Keratinocyte (primary cell): Measurements from ENCODE around the gene NECTIN3. TPM values are rescaled to one million over a fixed set of nuclear protein-coding genes. Genes with fewer than 3 reads are reported as not detected.

Source experiments
- DNase-seq: peaks from one replicate; pipeline ENCODE4 v3.0.0-alpha.2; 2011; ENCODE audit warnings: low read depth, missing footprints, low spot score
- FAIRE-seq: peaks from 2 replicates; lab custom pipeline; 2011; peaks lifted over from hg19 to GRCh38; lab: Jason Lieb, UNC
- H2AFZ ChIP-seq: 2 replicates; pipeline ENCODE4 v1.6.0; 2012; ENCODE audit warnings: low read length, control low read depth, inconsistent platforms; ENCODE audit not compliant: control insufficient read depth
- H3K27ac ChIP-seq: 2 replicates; pipeline ENCODE4 v1.5.1; 2011; ENCODE audit warnings: low read length; ENCODE audit not compliant: control insufficient read depth, insufficient read depth
- H3K27me3 ChIP-seq: 3 replicates; pipeline ENCODE4 v1.6.0; 2011; ENCODE audit warnings: low read length; ENCODE audit not compliant: control insufficient read depth, insufficient read depth; ENCODE audit errors: extremely low read depth
- H3K36me3 ChIP-seq, 2 experiments: 2 replicates in 1 of 2; 3 replicates in 1 of 2; pipeline ENCODE4 v1.5.1; 2011; ENCODE audit warnings: low read length in 2 of 2, mild to moderate bottlenecking in 1 of 2; ENCODE audit not compliant: control insufficient read depth in 2 of 2, insufficient read depth in 2 of 2; ENCODE audit errors: extremely low read depth in 1 of 2
- H3K4me1 ChIP-seq: 3 replicates; pipeline ENCODE4 v1.5.1; 2011; ENCODE audit warnings: low read length; ENCODE audit not compliant: control insufficient read depth, insufficient read depth; ENCODE audit errors: extremely low read depth
- H3K4me2 ChIP-seq: 3 replicates; pipeline ENCODE4 v1.6.0; 2011; ENCODE audit warnings: low read depth, low read length; ENCODE audit not compliant: control insufficient read depth, insufficient read depth; ENCODE audit errors: extremely low read depth
- H3K4me3 ChIP-seq, 3 experiments: fragments of 200-600 bp in 1 of 3; sonication (generic) in 1 of 3; 2 replicates in 2 of 3; 3 replicates in 1 of 3; pipeline ENCODE4 v1.5.1; 2011 to 2016; ENCODE audit warnings: low read length in 3 of 3, mild to moderate bottlenecking in 3 of 3, control low read depth in 2 of 3, inconsistent platforms in 1 of 3, low read depth in 1 of 3, mixed read lengths in 1 of 3, mixed run types in 1 of 3, moderate library complexity in 1 of 3; ENCODE audit not compliant: control insufficient read depth in 2 of 3, insufficient read depth in 2 of 3; ENCODE audit errors: extremely low read depth in 1 of 3
- H3K79me2 ChIP-seq: 2 replicates; pipeline ENCODE4 v1.6.0; 2012; ENCODE audit warnings: low read length; ENCODE audit not compliant: control insufficient read depth, insufficient read depth
- H3K9ac ChIP-seq: 3 replicates; pipeline ENCODE4 v1.6.0; 2011; ENCODE audit warnings: low read length; ENCODE audit not compliant: control insufficient read depth, insufficient read depth; ENCODE audit errors: extremely low read depth
- H3K9me1 ChIP-seq: 3 replicates; pipeline ENCODE4 v1.6.0; 2011; ENCODE audit warnings: low read length; ENCODE audit not compliant: control insufficient read depth, insufficient read depth; ENCODE audit errors: extremely low read depth
- H3K9me3 ChIP-seq: 2 replicates; pipeline ENCODE4 v1.5.1; 2012; ENCODE audit warnings: low read depth, low read length; ENCODE audit not compliant: control insufficient read depth
- H4K20me1 ChIP-seq: 3 replicates; pipeline ENCODE4 v1.6.0; 2011; ENCODE audit warnings: low read length; ENCODE audit not compliant: control insufficient read depth, insufficient read depth; ENCODE audit errors: extremely low read depth
- CTCF ChIP-seq, 3 experiments: IDR thresholded peaks in 1 of 3; conservative IDR thresholded peaks in 1 of 3; optimal IDR thresholded peaks in 1 of 3; 2 replicates in 2 of 3; 3 replicates in 1 of 3; pipeline versions ENCODE3 to v1.5.1; 2011; ENCODE audit warnings: low read length in 3 of 3, mild to moderate bottlenecking in 3 of 3, moderate library complexity in 2 of 3, control low read depth in 1 of 3, inconsistent platforms in 1 of 3; ENCODE audit not compliant: insufficient read depth in 2 of 3; ENCODE audit errors: extremely low read depth in 1 of 3
- EZH2 ChIP-seq: IDR thresholded peaks from one replicate; pipeline ENCODE4 v1.6.1; 2012; ENCODE audit warnings: inconsistent platforms, mild to moderate bottlenecking, low read length, moderate library complexity
- dilution Hi-C: fragments of 300-500 bp; cut with MboI; formaldehyde crosslinking; loops from one replicate; pipeline ENCODE4 v1.7.0; 2020; ENCODE audit warnings: low sequenced_read_pairs; ENCODE audit not compliant: extremely low pct_ligation_motif_present
- polyA plus RNA-seq, 5 experiments: library from polyadenylated mRNA; depleted of rRNA in 3 of 5; stranded (reverse) in 3 of 5; stranded (forward) in 1 of 5; unstranded in 1 of 5; fragments of >200 nt; gene quantifications; 1 replicate in 1 of 5; 2 replicates in 3 of 5; 3 replicates in 1 of 5; pipeline versions ENCODE4 v1.2.1 to v1.2.3, GENCODE V29; 2011 to 2012; ENCODE audit warnings: missing spikeins in 2 of 5, low read depth in 1 of 5, low replicate concordance in 1 of 5

Gene NECTIN3
- polyA plus RNA-seq, 1 donor (not counting 4 experiments of a cell fraction or from before 2014, with no cell fraction given), result 2.1 TPM

GRCh38 chr3:111035902-111036301 is 35.7 kb upstream of the NECTIN3 start:
- H3K9me3 ChIP-seq, result no peaks in the 10 kb centered on the region
- H3K27ac ChIP-seq, result no peak overlapping the region
- H3K4me1 ChIP-seq, result no peaks in the 10 kb centered on the region
- no peaks in the 10 kb centered on the region for H4K20me1 ChIP-seq
- no peak for DNase-seq
- H3K9me1 ChIP-seq, result no peaks in the 10 kb centered on the region
- no peaks in the 10 kb centered on the region for H3K79me2 ChIP-seq
- dilution Hi-C loops, result no loop called here
- H3K4me2 ChIP-seq, result no peak overlapping the region
- H3K4me3 ChIP-seq, result no peak overlapping the region
- H3K36me3 ChIP-seq, result no peaks in the 10 kb centered on the region
- TF ChIP-seq CTCF (optimal IDR thresholded peaks at IDR 0.05 in 1 of 3, IDR thresholded peaks at IDR 0.05 in 1 of 3, conservative IDR thresholded peaks at IDR 0.05 in 1 of 3; ENCODE audit: extremely low read depth in 1 of 3, insufficient read depth in 2 of 3, low read length in 3 of 3), result no peak
- TF ChIP-seq EZH2, result no peak
- no peak overlapping the region for H3K9ac ChIP-seq
- H2AFZ ChIP-seq, result no peak overlapping the region
- no peak for FAIRE-seq
- H3K27me3 ChIP-seq, result no peaks in the 10 kb centered on the region

GRCh38 chr3:111040959-111041358 is 30.7 kb upstream of the NECTIN3 start:
- dilution Hi-C loops, result no loop called here
- no peaks in the 10 kb centered on the region for H3K9me1 ChIP-seq

More at GRCh38 chr3:111040959-111041358, 30.7 kb upstream of the NECTIN3 start:
- no peaks in the 10 kb centered on the region for H3K4me1 ChIP-seq
- H3K27me3 ChIP-seq, result no peaks in the 10 kb centered on the region
- no peak overlapping the region for H3K4me3 ChIP-seq
- no peaks in the 10 kb centered on the region for H3K36me3 ChIP-seq
- H3K4me2 ChIP-seq, result no peak overlapping the region
- no peak for TF ChIP-seq EZH2
- TF ChIP-seq CTCF (optimal IDR thresholded peaks at IDR 0.05 in 1 of 3, IDR thresholded peaks at IDR 0.05 in 1 of 3, conservative IDR thresholded peaks at IDR 0.05 in 1 of 3; ENCODE audit: extremely low read depth in 1 of 3, insufficient read depth in 2 of 3, low read length in 3 of 3), result no peak
- no peak for DNase-seq
- H3K27ac ChIP-seq, result no peak overlapping the region
- no peak for FAIRE-seq
- H3K9me3 ChIP-seq, result no peaks in the 10 kb centered on the region
- H4K20me1 ChIP-seq, result no peaks in the 10 kb centered on the region
- H3K79me2 ChIP-seq, result no peaks in the 10 kb centered on the region
- H2AFZ ChIP-seq, result no peak overlapping the region
- H3K9ac ChIP-seq, result no peak overlapping the region
